DND-41 (cell line): Measurements from ENCODE around the gene CELF1.

Source experiments
- CTCF ChIP-seq: IDR thresholded peaks from 2 replicates; pipeline ENCODE4 v1.5.1; 2012; ENCODE audit warnings: borderline replicate concordance, low read length, moderate library complexity, mild to moderate bottlenecking; ENCODE audit not compliant: poor library complexity, severe bottlenecking; ENCODE audit errors: extremely low read depth
- EZH2 ChIP-seq: IDR thresholded peaks from 3 replicates; pipeline ENCODE4 v1.6.1; 2012; ENCODE audit warnings: borderline replicate concordance, low read depth, mild to moderate bottlenecking, moderate library complexity, low read length, inconsistent platforms; ENCODE audit not compliant: severe bottlenecking

DNA sequence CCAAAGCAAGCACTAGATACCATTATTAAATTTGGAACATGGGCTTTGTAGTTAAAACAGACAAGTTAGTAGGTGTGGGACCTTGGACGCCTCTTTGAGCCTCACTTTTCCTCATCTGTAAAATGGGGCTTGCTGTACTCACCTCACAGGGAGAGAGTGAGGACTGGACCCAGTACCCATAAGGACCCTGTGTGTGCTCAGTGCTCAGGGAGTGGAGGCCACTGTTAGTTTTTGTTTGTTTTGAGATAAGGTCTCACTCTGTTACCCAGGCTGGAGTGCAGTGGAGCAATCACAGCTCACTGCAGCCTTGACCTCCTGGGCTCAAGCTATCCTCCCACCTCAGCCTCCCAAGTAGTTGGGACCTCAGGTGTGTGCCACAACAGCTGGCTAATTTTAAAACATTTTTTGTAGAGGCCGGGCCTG, 112.9 kb downstream of the CELF1 start:
- TF ChIP-seq CTCF (no peak), EZH2 (no peak)
